Heart right ventricle (tissue), 16 donors: Measurements from ENCODE around the gene CNST. TPM values are rescaled to one million over a fixed set of nuclear protein-coding genes. Genes with fewer than 3 reads are reported as not detected.

Experiments
- ATAC-seq, 8 donors: fragments of 200-7000 bp; cut with Tn5 transposase; one replicate each; pipeline ENCODE4 v1.9.1; 2020; ENCODE audit warnings: mild to moderate bottlenecking in 8 of 8, moderate library complexity in 8 of 8, moderate number of reproducible peaks in 1 of 8
- DNase-seq, 2 donors: peaks; one replicate each; pipeline ENCODE4 v3.0.0-alpha.2; 2020
- H3K27ac ChIP-seq, 10 donors: fragments of 200-600 bp; sonication (generic) in 2 of 10; one replicate each; pipeline versions ENCODE4 v1.5.0 to v1.8.0; 2020 to 2022; ENCODE audit warnings: mild to moderate bottlenecking in 3 of 10
- H3K27me3 ChIP-seq, 7 donors: fragments of 200-600 bp; one replicate each; pipeline ENCODE4 v1.8.0; 2021 to 2022; ENCODE audit warnings: mild to moderate bottlenecking in 2 of 7
- H3K36me3 ChIP-seq, 9 donors: fragments of 200-600 bp; sonication (generic) in 1 of 9; one replicate each; pipeline versions ENCODE4 v1.5.0 to v1.8.0; 2020 to 2022; ENCODE audit warnings: mild to moderate bottlenecking in 2 of 9
- H3K4me1 ChIP-seq, 9 donors: fragments of 200-600 bp; sonication (generic) in 1 of 9; one replicate each; pipeline versions ENCODE4 v1.5.0 to v1.8.0; 2020 to 2022; ENCODE audit warnings: mild to moderate bottlenecking in 4 of 9
- H3K4me3 ChIP-seq, 10 donors: fragments of 200-600 bp; sonication (generic) in 2 of 10; one replicate each; pipeline versions ENCODE4 v1.5.0 to v1.8.0; 2020 to 2022; ENCODE audit warnings: mild to moderate bottlenecking in 7 of 10, moderate library complexity in 2 of 10
- H3K9me3 ChIP-seq, 11 donors: fragments of 200-600 bp in 10 of 11; sonication (generic) in 2 of 11; one replicate each; pipeline versions ENCODE4 v1.5.0 to v1.8.0; 2013 to 2022; ENCODE audit warnings: mild to moderate bottlenecking in 2 of 11, control low read depth in 1 of 11, moderate library complexity in 1 of 11
- WGBS, 2 donors: extraction: QIAGEN DNeasy Blood & Tissue Kit; methylation state at CpG; one replicate each; pipeline ENCODE4 v1.1.7; 2013; ENCODE audit warnings: inconsistent platforms in 1 of 2; 5-methylcytosine and 5-hydroxymethylcytosine counted together
- intact Hi-C, 10 donors: fragments of 100-400 bp; cut with DNase I; formaldehyde crosslinking; loops; one replicate each; pipeline versions ENCODE4 v1.11.1 to v1.14.2; 2022
- polyA plus RNA-seq, 2 donors: library from polyadenylated mRNA; stranded (reverse); fragments of 200-250 nt; gene quantifications; one replicate each; pipeline ENCODE4 v1.2.3, GENCODE V29; 2013
- total RNA-seq, 10 donors: library from RNA; stranded (reverse); fragmentation: NEBNext Ultra II Directional in 3 of 10; extraction: Animal tissue kit (Norgen Biotek cat#: 25700) in 3 of 10; gene quantifications; one replicate each; pipeline versions ENCODE4 v1.2.1 to v1.2.4, GENCODE V29; 2021 to 2023
- TF ChIP-seq, protein P1 (sequence below), 9 donors: fragments of 200-600 bp; sonication (generic) in 2 of 9; IDR thresholded peaks; one replicate each; pipeline versions ENCODE4 v1.5.0 to v1.8.0; 2021 to 2022; ENCODE audit warnings: antibody characterized with exemption in 9 of 9, mild to moderate bottlenecking in 5 of 9, moderate library complexity in 1 of 9
- donor health status: Arrhythmogenic right ventricular cardiomyopathy.
- donor health status: ischemic (EF 13 %, LVEDD 7.1; RV severe dilation, severe dysfunction).
- donor health status: healthy with polysubstance abuse.
- donor health status: DM: no; HTN: yes; CAD: no.
- donor health status: DM: no; HTN: no; CAD: no.
- donor health status: ischemic (EF 25% LVEDD 6.9; RV normal size, moderate dysfunction).
- donor health status: ischemic (EF 25% LVEDD 5.7; RV mildly dilated, moderate dysfunction).
- donor health status: healthy.
- donor health status: DM: yes; HTN: yes; CAD: no.
- donor health status: Ischemic cardiomyopathy.
- donor health status: ischemic (EF 35%, LVEDD 5.7; RV mildly dilated, moderate dysfunction).
- donor health status: nonischemic (EF 11% LVEDD 7.7; RV severe dilation, severe dysfunction).
- donor health status: DM: yes; HTN: yes; CAD: no.
- donor health status: PGD.
- donor health status: ischemic (EF 29% LVEDD 5.4; RV normal size, mild dysfunction).
- donor health status: nonischemic (EF 23%, LVEDD 6.1; RV moderate dilation, normal function).

The CNST gene
- total and polyA plus RNA-seq, 12 donors, result 5.6 to 24.4 (median 14.7) TPM

GRCh38 chr1:246679794-246680177, 113.5 kb downstream of the CNST start:
- H3K27me3 ChIP-seq, result no peaks in the 10 kb centered on the region
- H3K36me3 ChIP-seq, result no peaks in the 10 kb centered on the region
- no peaks in the 10 kb centered on the region for H3K9me3 ChIP-seq
- intact Hi-C loops, result loop anchor here in 2 of 10 donors (5.0 kb wide), 1 partner anchor 32 kb away; no protein-coding TSS in a partner anchor
- H3K4me1 ChIP-seq, result peaks cover 0 to 48% (median 17%) of the 10 kb centered on the region in 9 donors
- WGBS, 2 donors, result 51% methylated on average over 1 of the region's 1 CpG
- H3K4me3 ChIP-seq, result no peak overlapping the region
- no peak for ATAC-seq
- TF ChIP-seq, protein P1, sequence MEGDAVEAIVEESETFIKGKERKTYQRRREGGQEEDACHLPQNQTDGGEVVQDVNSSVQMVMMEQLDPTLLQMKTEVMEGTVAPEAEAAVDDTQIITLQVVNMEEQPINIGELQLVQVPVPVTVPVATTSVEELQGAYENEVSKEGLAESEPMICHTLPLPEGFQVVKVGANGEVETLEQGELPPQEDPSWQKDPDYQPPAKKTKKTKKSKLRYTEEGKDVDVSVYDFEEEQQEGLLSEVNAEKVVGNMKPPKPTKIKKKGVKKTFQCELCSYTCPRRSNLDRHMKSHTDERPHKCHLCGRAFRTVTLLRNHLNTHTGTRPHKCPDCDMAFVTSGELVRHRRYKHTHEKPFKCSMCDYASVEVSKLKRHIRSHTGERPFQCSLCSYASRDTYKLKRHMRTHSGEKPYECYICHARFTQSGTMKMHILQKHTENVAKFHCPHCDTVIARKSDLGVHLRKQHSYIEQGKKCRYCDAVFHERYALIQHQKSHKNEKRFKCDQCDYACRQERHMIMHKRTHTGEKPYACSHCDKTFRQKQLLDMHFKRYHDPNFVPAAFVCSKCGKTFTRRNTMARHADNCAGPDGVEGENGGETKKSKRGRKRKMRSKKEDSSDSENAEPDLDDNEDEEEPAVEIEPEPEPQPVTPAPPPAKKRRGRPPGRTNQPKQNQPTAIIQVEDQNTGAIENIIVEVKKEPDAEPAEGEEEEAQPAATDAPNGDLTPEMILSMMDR (IDR thresholded peaks at IDR 0.05), result no peak
- no peak for DNase-seq
- peak overlapping the region in 5 of 10 donors; percentile 11 to 81 (median 75) for H3K27ac ChIP-seq

- WGBS, 2 donors, result 51 to 57% methylated on average over 8 of the region's 8 CpGs
- no peaks in the 10 kb centered on the region for H3K27me3 ChIP-seq
- H3K4me1 ChIP-seq, result peaks cover 0 to 48% (median 17%) of the 10 kb centered on the region in 9 donors
- TF ChIP-seq, protein P1 (IDR thresholded peaks at IDR 0.05), result no peak
- DNase-seq (no peak), ATAC-seq (no peak)
- no peaks in the 10 kb centered on the region for H3K9me3 ChIP-seq
- peak overlapping the region in 7 of 10 donors; percentile 3 to 81 (median 73) for H3K27ac ChIP-seq
- no peaks in the 10 kb centered on the region for H3K36me3 ChIP-seq
- no peak overlapping the region for H3K4me3 ChIP-seq
- intact Hi-C loops, result loop anchor here in 2 of 10 donors (5.0 kb wide), 1 partner anchor 33 kb away; no protein-coding TSS in a partner anchor
Measured at GRCh38 chr1:246680190-246680589, 113.9 kb downstream of the CNST start.

- intact Hi-C loops, result loop anchor here in 2 of 10 donors (5.0 kb wide), 1 partner anchor 33 kb away; no protein-coding TSS in a partner anchor
- DNase-seq, result no peak
- no peaks in the 10 kb centered on the region for H3K9me3 ChIP-seq
- ATAC-seq, result peak in 4 of 8 donors; percentile 20 to 39 (median 30)
- H3K27ac ChIP-seq, result peak overlapping the region in 8 of 10 donors; percentile 3 to 81 (median 70)
- H3K4me1 ChIP-seq, result peaks cover 0 to 48% (median 17%) of the 10 kb centered on the region in 9 donors
- no peaks in the 10 kb centered on the region for H3K36me3 ChIP-seq
- TF ChIP-seq, protein P1 (IDR thresholded peaks at IDR 0.05), result no peak
- 62 to 74% methylated on average over 10 of the region's 10 CpGs for WGBS, 2 donors
- H3K27me3 ChIP-seq, result no peaks in the 10 kb centered on the region
- no peak overlapping the region for H3K4me3 ChIP-seq
Measured at GRCh38 chr1:246680696-246681130, 114.5 kb downstream of the CNST start.

DNA sequence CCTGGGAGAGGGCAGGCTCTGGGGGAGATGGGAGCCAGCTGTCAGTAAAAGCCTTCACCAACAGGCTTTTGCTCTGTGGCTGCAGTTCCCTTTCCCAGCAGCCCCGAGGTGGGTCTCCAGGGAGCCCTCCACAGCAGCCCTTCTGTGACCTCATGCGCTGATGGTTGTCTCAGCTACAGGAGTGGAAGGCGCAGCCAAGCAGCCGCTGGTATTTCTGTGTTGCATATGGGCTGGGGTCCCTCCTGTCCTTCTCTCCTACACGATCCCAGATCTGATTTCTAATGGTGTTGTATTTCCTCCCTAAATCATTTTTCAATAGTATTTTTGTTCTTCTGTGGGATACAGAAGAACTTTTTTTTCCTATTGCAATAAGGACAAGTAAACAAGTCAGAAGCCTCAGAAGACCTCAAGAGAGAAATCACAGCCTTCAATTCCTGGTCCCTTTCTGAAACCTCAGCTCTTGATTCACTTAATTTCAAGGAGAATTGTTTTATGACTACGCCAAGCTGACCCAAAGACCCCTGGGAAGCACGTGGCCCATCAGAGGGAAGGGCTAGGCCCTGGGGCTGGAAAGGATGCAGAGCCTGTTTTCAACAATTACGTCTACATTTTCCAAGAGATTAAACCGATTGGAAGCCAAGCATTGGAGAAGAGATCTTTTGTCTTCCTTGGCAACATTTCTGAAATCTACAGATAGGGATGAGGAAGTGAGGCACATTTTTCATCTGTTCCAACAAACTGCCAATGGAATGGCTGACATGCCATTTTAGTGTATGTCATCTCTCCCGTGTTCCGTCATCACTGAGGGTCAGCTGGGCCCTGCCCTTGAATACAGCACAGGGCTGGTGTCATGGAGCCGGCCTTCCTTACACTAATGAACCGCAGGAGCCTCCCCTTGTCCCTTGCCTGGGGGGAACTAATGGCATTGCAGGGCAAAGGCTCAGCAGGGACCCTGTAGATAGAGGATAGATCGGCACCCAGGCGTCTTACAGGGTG, 115.9 kb downstream of the CNST start:
- no peak overlapping the region for H3K4me3 ChIP-seq
- H3K9me3 ChIP-seq, result no peaks in the 10 kb centered on the region
- ATAC-seq (peak; percentile 74 to 90 (median 80)), DNase-seq (peak; percentile 72 to 74)
- H3K36me3 ChIP-seq, result no peaks in the 10 kb centered on the region
- WGBS, 2 donors, result 61% methylated on average over 15 of the region's 15 CpGs
- no peaks in the 10 kb centered on the region for H3K27me3 ChIP-seq
- H3K27ac ChIP-seq, result peak overlapping the region; percentile 60 to 81 (median 66)
- intact Hi-C loops, result loop anchor here in 2 of 10 donors (5.0 kb wide), 1 partner anchor 35 kb away; no protein-coding TSS in a partner anchor
- TF ChIP-seq, protein P1 (IDR thresholded peaks at IDR 0.05), result no peak
- peaks cover 0 to 48% (median 17%) of the 10 kb centered on the region in 9 donors for H3K4me1 ChIP-seq
